22Rv1 (cell line): ENCODE results near the gene TPRA1.

Source experiments
- CTCF ChIP-seq: fragments of 450-650 bp; IDR thresholded peaks from 2 replicates; pipeline ENCODE4 v1.5.1; 2017; ENCODE audit warnings: mild to moderate bottlenecking
- ZFX ChIP-seq: fragments of 450-650 bp; IDR thresholded peaks from 2 replicates; pipeline ENCODE4 v1.6.1; 2017; ENCODE audit warnings: antibody characterized with exemption, borderline replicate concordance

DNA sequence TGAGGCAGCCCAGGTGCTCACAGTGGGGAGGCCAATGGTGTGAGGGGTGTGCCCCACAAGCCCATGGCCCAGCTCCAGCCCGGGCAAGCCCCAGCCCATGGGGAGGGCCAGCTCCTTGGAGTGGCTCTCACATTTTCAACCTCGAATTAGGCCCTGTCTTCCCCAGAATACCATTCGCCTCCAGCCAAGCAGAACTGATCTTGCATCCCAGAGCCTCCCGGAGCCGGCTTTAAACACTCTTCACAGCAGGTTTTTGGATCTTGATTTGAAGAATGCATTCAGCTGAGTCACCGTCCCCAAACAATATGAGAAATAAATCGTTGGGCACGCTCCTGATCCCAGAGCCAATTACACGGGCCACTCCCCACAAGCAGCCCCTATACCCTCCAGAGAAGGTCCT, 23.7 kb downstream of the TPRA1 start:
- no peak for TF ChIP-seq CTCF
- TF ChIP-seq ZFX, result no peak
